Fibroblast of the aortic adventitia (primary cell): ENCODE results near the gene CNPPD1. TPM values are rescaled to one million over a fixed set of nuclear protein-coding genes. Genes with fewer than 3 reads are reported as not detected.

Experiments used
- DNase-seq: peaks from one replicate; pipeline ENCODE4 v3.0.0-alpha.2; 2010; ENCODE audit warnings: low read depth
- H3K4me3 ChIP-seq: 2 replicates; pipeline ENCODE4 v1.5.1; 2011; ENCODE audit warnings: low read depth, mild to moderate bottlenecking, control low read depth, low read length, moderate library complexity
- total RNA-seq: library from RNA; depleted of rRNA; stranded (reverse); fragments of >200 nt; gene quantifications from 2 replicates; pipeline ENCODE4 v1.2.3, GENCODE V29; 2012; ENCODE audit warnings: low replicate concordance
- TF ChIP-seq, protein P1 (sequence below): IDR thresholded peaks from 2 replicates; pipeline ENCODE4 v1.5.1; 2011; ENCODE audit warnings: mild to moderate bottlenecking, low read length, control low read depth, inconsistent platforms; ENCODE audit not compliant: insufficient read depth

Gene CNPPD1
- total RNA-seq, 1 donor = 25.7 TPM

GRCh38 chr2:219131327-219131726 lies 45.4 kb downstream of the CNPPD1 start:
- TF ChIP-seq, protein P1, sequence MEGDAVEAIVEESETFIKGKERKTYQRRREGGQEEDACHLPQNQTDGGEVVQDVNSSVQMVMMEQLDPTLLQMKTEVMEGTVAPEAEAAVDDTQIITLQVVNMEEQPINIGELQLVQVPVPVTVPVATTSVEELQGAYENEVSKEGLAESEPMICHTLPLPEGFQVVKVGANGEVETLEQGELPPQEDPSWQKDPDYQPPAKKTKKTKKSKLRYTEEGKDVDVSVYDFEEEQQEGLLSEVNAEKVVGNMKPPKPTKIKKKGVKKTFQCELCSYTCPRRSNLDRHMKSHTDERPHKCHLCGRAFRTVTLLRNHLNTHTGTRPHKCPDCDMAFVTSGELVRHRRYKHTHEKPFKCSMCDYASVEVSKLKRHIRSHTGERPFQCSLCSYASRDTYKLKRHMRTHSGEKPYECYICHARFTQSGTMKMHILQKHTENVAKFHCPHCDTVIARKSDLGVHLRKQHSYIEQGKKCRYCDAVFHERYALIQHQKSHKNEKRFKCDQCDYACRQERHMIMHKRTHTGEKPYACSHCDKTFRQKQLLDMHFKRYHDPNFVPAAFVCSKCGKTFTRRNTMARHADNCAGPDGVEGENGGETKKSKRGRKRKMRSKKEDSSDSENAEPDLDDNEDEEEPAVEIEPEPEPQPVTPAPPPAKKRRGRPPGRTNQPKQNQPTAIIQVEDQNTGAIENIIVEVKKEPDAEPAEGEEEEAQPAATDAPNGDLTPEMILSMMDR = no peak
- no peak overlapping the region for H3K4me3 ChIP-seq
- DNase-seq = no peak

DNA sequence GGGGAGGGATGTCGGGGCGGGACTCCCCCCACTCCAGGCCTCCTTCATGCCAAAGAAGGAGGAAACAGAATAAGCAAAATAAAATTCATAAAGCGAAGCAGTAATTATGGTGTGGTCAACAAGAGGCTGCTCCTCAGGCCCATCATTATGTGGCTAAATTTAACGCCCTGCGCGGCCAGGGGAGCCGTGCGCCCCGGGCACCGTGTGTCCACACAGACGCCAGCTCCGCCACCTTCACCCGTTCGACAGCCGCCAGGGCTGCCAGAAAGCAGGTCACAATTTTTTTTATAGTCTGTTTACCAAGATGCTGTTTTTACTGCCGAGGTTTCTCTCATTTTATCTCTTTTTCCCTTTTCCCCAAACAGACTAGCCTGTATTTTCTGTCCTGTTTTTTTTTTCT lies 47.1 kb downstream of the CNPPD1 start:
- TF ChIP-seq, protein P1 = no peak
- no peak for DNase-seq
- no peak overlapping the region for H3K4me3 ChIP-seq

DNA sequence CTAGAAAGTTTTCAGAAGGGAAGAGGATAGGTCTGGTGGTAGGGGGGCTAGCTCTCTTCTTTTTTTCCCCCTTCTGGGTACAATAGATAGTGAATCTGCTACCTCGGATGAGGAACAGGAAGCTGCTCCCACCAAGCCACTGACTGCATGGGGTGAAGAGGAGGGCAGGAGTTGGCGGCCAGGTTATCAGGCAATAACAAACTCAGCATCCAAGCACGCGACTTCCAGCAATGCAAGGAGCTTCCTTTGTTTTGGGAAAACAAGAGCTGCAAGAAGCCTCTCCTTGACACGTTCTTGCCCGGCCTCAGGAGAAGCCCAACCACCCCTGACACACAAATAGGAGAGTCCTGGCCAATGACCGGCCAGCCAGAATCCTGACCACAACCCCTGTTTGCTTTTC lies 48.3 kb downstream of the CNPPD1 start:
- DNase-seq = no peak
- TF ChIP-seq, protein P1 = no peak
- no peak overlapping the region for H3K4me3 ChIP-seq

DNA sequence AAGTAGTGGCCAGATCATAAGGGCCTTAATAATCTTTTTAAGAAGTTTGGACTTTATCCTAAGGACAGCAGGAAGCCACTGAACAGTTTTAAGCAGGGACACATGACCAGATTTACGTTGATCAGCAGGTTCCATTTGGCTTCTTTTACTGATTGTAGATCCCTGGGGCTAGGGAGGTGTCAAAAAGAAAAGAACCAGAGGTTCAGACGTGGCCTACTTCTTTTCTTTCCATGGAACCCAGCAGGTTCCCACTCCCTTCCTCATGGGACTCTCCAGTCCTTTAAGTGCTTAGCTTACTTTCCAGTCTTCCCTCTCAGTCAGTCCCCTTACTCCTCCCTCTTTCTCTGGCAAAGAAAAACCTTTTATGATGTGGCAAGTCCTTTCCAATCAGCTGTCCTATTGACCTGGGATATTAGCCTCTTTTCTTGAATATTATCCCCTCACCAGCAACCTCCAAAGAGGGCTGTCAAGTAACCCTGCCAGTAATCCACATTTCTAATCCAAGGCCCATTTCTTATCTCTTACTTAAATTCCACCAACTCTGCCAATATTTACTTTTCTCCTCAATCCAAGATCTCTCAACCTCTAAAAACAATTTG lies 49.6 kb downstream of the CNPPD1 start:
- H3K4me3 ChIP-seq = no peak overlapping the region
- DNase-seq = peak; percentile 54
- TF ChIP-seq, protein P1 = no peak

- H3K4me3 ChIP-seq = no peak overlapping the region
- TF ChIP-seq, protein P1 = no peak
- no peak for DNase-seq
These were observed 50.2 kb downstream of the CNPPD1 start for GRCh38 chr2:219126555-219126954.

GRCh38 chr2:219125886-219126270 lies 50.8 kb downstream of the CNPPD1 start:
- TF ChIP-seq, protein P1 = no peak
- no peak overlapping the region for H3K4me3 ChIP-seq
- peak; percentile 26 for DNase-seq
